T-cell (primary cell): ENCODE results near the gene PKHD1. TPM values are rescaled to one million over a fixed set of nuclear protein-coding genes. Genes with fewer than 3 reads are reported as not detected.

Experiments
- ATAC-seq, 4 experiments: fragments of 200-7000 bp in 3 of 4; fragments of 150-1000 bp in 1 of 4; cut with Tn5 transposase; replicated peaks in 1 of 4; 1 replicate in 3 of 4; 2 replicates in 1 of 4; pipeline ENCODE4 v1.10.0; 2021; ENCODE audit warnings: moderate library complexity in 3 of 4, mild to moderate bottlenecking in 2 of 4, moderate number of reproducible peaks in 1 of 4
- CTCF ChIA-PET, 2 donors: fragments of 300-600 bp; sonication (Branson Sonifier 250); formaldehyde crosslinking; loops; one replicate each; lab custom pipeline; 2022; ENCODE audit warnings: antibody characterized with exemption in 2 of 2; lab: Charles Lee
- POLR2A ChIA-PET, 2 donors: fragments of 300-600 bp; sonication (Branson Sonifier 250); formaldehyde crosslinking; loops; one replicate each; lab custom pipeline; 2022; ENCODE audit warnings: antibody characterized with exemption in 2 of 2; lab: Charles Lee
- DNase-seq, 35 experiments: peaks; one replicate each; pipeline versions ENCODE4 v3.0.0 to v3.0.0-alpha.2; 2013 to 2023
- H3K27ac ChIP-seq: one replicate; pipeline ENCODE4 v1.5.1; 2013; ENCODE audit warnings: low read length
- H3K27me3 ChIP-seq, 2 experiments: replicated peaks in 1 of 2; 1 replicate in 1 of 2; 2 replicates in 1 of 2; pipeline versions ENCODE4 v1.6.1 to v1.7.0; 2013; ENCODE audit warnings: low read length in 1 of 2, mixed read lengths in 1 of 2; ENCODE audit not compliant: control insufficient read depth in 2 of 2, insufficient read depth in 2 of 2; ENCODE audit errors: extremely low read depth in 1 of 2
- H3K36me3 ChIP-seq, 2 donors: 1 replicate in 1 of 2; 2 replicates in 1 of 2; pipeline versions ENCODE4 v1.6.1 to v1.7.0; 2013; ENCODE audit warnings: low read length in 1 of 2; ENCODE audit not compliant: control insufficient read depth in 2 of 2, insufficient read depth in 1 of 2; ENCODE audit errors: extremely low read depth in 1 of 2
- H3K4me1 ChIP-seq, 2 experiments: 1 replicate in 1 of 2; 2 replicates in 1 of 2; pipeline versions ENCODE4 v1.6.1 to v1.7.0; 2013; ENCODE audit warnings: low read length in 2 of 2, mixed read lengths in 1 of 2; ENCODE audit not compliant: insufficient read depth in 2 of 2, control insufficient read depth in 1 of 2; ENCODE audit errors: extremely low read depth in 1 of 2
- H3K4me3 ChIP-seq, 2 donors: 1 replicate in 1 of 2; 2 replicates in 1 of 2; pipeline versions ENCODE4 v1.5.1 to v1.7.0; 2013; ENCODE audit warnings: mild to moderate bottlenecking in 2 of 2, low read length in 1 of 2, moderate library complexity in 1 of 2; ENCODE audit not compliant: control insufficient read depth in 1 of 2; ENCODE audit errors: extremely low read depth in 1 of 2
- H3K9me3 ChIP-seq: 2 replicates; pipeline ENCODE4 v1.7.0; 2013
- H3K27ac Mint-ChIP-seq, 2 donors: one replicate each; pipeline ENCODE4 v1.8.0; 2020 to 2021; ENCODE audit warnings: mild to moderate bottlenecking in 2 of 2, mixed read lengths in 2 of 2
- H3K27me3 Mint-ChIP-seq, 2 donors: one replicate each; pipeline ENCODE4 v1.8.0; 2021 to 2022; ENCODE audit warnings: mixed read lengths in 2 of 2
- H3K36me3 Mint-ChIP-seq: one replicate; pipeline ENCODE4 v1.8.0; 2021; ENCODE audit warnings: mixed read lengths
- H3K4me1 Mint-ChIP-seq, 3 donors: one replicate each; pipeline ENCODE4 v1.8.0; 2020 to 2022; ENCODE audit warnings: mixed read lengths in 3 of 3, mild to moderate bottlenecking in 1 of 3
- H3K4me3 Mint-ChIP-seq, 3 donors: one replicate each; pipeline ENCODE4 v1.8.0; 2020 to 2022; ENCODE audit warnings: mild to moderate bottlenecking in 3 of 3, mixed read lengths in 3 of 3, moderate library complexity in 3 of 3
- H3K9me3 Mint-ChIP-seq, 3 donors: one replicate each; pipeline ENCODE4 v1.8.0; 2020 to 2022; ENCODE audit warnings: mixed read lengths in 3 of 3
- WGBS: methylation state at CpG from one replicate; pipeline ENCODE4 v1.1.5; 2013; ENCODE audit warnings: missing lambda C conversion rate; ENCODE audit not compliant: insufficient coverage; 5-methylcytosine and 5-hydroxymethylcytosine counted together
- total RNA-seq, 35 experiments: library from RNA in 6 of 35; stranded (reverse) in 6 of 35; fragments of 120-200 nt in 1 of 35; gene quantifications; one replicate each; pipeline versions ENCODE4 v1.2.1 to v1.2.4 and lab custom pipeline; 2013 to 2026

The PKHD1 gene
- total RNA-seq, 5 donors from 2014 or later (not counting 1 experiment from before 2014, with no cell fraction given), result 0.03 TPM; not detected in 3

GRCh38 chr6:51675020-51675921, 412.1 kb downstream of the PKHD1 start:
- no peak overlapping the region for H3K27ac ChIP-seq
- DNase-seq (no peak), ATAC-seq (no peak)
- no peak overlapping the region for H3K4me3 ChIP-seq
- ChIA-PET POLR2A (no interaction called here), CTCF (no interaction called here)
- H3K27me3 Mint-ChIP-seq, result no peaks in the 10 kb centered on the region
- no peak overlapping the region for H3K4me3 Mint-ChIP-seq
- H3K27ac Mint-ChIP-seq, result no peak overlapping the region
- no peaks in the 10 kb centered on the region for H3K4me1 Mint-ChIP-seq
- no peaks in the 10 kb centered on the region for H3K27me3 ChIP-seq
- H3K9me3 Mint-ChIP-seq, result peaks cover 0 to 12% (median 0%) of the 10 kb centered on the region in 3 donors
- H3K36me3 Mint-ChIP-seq, result no peaks in the 10 kb centered on the region
- no peaks in the 10 kb centered on the region for H3K36me3 ChIP-seq
- H3K4me1 ChIP-seq, result no peaks in the 10 kb centered on the region
- no peaks in the 10 kb centered on the region for H3K9me3 ChIP-seq
- WGBS, result 67% methylated on average over 1 of the region's 9 CpGs

DNA sequence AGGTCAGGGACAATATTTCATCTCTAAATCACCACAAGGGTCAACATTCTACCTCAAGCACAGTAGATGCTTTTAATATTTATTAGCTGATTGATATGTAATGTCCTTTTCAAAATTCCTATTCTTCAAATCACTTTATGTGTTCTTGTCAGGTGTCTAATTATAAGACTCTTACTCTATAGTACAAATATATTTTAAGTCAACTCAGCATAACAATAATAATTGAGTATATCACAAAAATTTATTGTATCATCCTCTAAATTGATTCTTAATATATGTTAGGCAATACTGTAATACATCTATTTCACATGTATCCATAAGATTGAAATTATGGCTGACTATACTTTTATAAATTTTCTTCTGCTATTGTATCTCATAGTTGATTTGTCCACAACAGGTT, 423.9 kb downstream of the PKHD1 start:
- no peaks in the 10 kb centered on the region for H3K27me3 Mint-ChIP-seq
- DNase-seq (no peak), ATAC-seq (no peak)
- CTCF ChIA-PET, result no interaction called here
- H3K27me3 ChIP-seq, result no peaks in the 10 kb centered on the region
- H3K27ac Mint-ChIP-seq, result no peak overlapping the region
- no peak overlapping the region for H3K4me3 ChIP-seq
- H3K27ac ChIP-seq, result no peak overlapping the region
- no peaks in the 10 kb centered on the region for H3K36me3 ChIP-seq
- H3K36me3 Mint-ChIP-seq, result no peaks in the 10 kb centered on the region
- peaks cover 0 to 9% (median 9%) of the 10 kb centered on the region in 3 donors for H3K9me3 Mint-ChIP-seq
- POLR2A ChIA-PET, result no interaction called here
- no peak overlapping the region for H3K4me3 Mint-ChIP-seq
- H3K4me1 ChIP-seq, result no peaks in the 10 kb centered on the region
- no peaks in the 10 kb centered on the region for H3K9me3 ChIP-seq
- H3K4me1 Mint-ChIP-seq, result no peaks in the 10 kb centered on the region

DNA sequence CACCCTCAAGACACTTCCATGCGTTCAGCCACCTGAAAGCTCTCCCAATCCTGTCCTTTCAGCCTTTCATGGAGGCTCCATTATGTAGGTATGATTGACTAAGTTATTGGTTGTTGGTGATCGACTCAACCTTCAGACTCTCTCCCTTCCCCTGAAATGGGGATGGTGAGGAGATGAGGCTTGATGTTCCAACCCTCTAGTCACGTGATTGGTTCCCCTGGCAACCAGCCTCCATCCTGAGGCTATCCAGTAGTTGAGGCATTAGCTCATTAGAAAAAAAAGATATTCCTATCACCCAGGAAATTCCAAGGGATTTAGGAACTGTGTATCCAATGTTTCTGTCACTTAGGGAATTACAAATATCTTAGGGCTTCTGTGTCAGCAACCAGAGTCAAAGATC, 426.6 kb downstream of the PKHD1 start:
- no peak for ATAC-seq

GRCh38 chr6:51657491-51657890, 429.9 kb downstream of the PKHD1 start:
- Histone ChIP-seq H3K27me3 (no peaks in the 10 kb centered on the region), H3K27ac (no peak overlapping the region), H3K36me3 (no peaks in the 10 kb centered on the region), H3K4me1 (no peaks in the 10 kb centered on the region), H3K4me3 (no peak overlapping the region), H3K9me3 (no peaks in the 10 kb centered on the region)
- DNase-seq, result no peak
- no CpG with 5 or more reads among the region's 3 CpGs for WGBS
- Mint-ChIP-seq H3K27me3 (peaks cover 0 to 3% of the 10 kb centered on the region in 2 donors), H3K27ac (no peak overlapping the region), H3K36me3 (no peaks in the 10 kb centered on the region), H3K4me1 (no peaks in the 10 kb centered on the region), H3K4me3 (no peak overlapping the region), H3K9me3 (peaks cover 0 to 9% (median 6%) of the 10 kb centered on the region in 3 donors)
- POLR2A ChIA-PET, result no interaction called here
- no peak for ATAC-seq
- CTCF ChIA-PET, result no interaction called here

More for the DNA sequence above, 426.6 kb downstream of the PKHD1 start:
- Mint-ChIP-seq H3K4me1 (no peaks in the 10 kb centered on the region), H3K36me3 (no peaks in the 10 kb centered on the region), H3K27ac (no peak overlapping the region), H3K9me3 (peaks cover 0 to 9% (median 8%) of the 10 kb centered on the region in 3 donors), H3K27me3 (no peaks in the 10 kb centered on the region), H3K4me3 (no peak overlapping the region)
- Histone ChIP-seq H3K9me3 (no peaks in the 10 kb centered on the region), H3K36me3 (no peaks in the 10 kb centered on the region), H3K27me3 (no peaks in the 10 kb centered on the region), H3K27ac (no peak overlapping the region), H3K4me3 (no peak overlapping the region), H3K4me1 (no peaks in the 10 kb centered on the region)
- no CpG with 5 or more reads among the region's 3 CpGs for WGBS
- CTCF ChIA-PET, result no interaction called here
- POLR2A ChIA-PET, result no interaction called here
- no peak for DNase-seq

GRCh38 chr6:51655517-51655916, 431.9 kb downstream of the PKHD1 start:
- H3K27ac ChIP-seq, result no peak overlapping the region
- POLR2A ChIA-PET, result no interaction called here

DNA sequence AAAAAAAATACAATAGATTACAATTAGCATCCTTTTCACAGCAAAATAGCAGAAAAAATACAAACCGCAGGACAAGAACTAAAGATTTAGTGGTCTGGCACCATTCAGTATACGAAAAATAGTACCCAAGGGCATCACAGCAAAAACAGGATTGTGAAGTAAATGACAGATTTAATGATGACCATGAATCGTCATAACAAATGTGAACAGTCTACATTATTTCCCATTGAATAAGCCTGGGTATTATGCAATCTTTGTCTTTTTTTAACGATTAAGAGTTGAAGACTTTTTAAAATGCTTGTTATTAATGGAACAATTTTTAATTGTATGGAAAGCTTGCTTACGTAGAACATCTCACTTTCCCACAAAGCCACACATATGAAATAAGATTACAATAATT, 432.8 kb downstream of the PKHD1 start:
- no peak overlapping the region for H3K27ac Mint-ChIP-seq
- no peaks in the 10 kb centered on the region for H3K36me3 Mint-ChIP-seq
- Histone ChIP-seq H3K27ac (no peak overlapping the region), H3K4me1 (no peaks in the 10 kb centered on the region), H3K9me3 (no peaks in the 10 kb centered on the region), H3K36me3 (no peaks in the 10 kb centered on the region), H3K27me3 (no peaks in the 10 kb centered on the region), H3K4me3 (no peak overlapping the region)
- no peak for ATAC-seq
- peaks cover 0 to 3% of the 10 kb centered on the region in 2 donors for H3K27me3 Mint-ChIP-seq
- H3K4me1 Mint-ChIP-seq, result no peaks in the 10 kb centered on the region
- WGBS, result no CpG with 5 or more reads among the region's 5 CpGs
- no peak overlapping the region for H3K4me3 Mint-ChIP-seq
- peaks cover 0 to 6% (median 0%) of the 10 kb centered on the region in 3 donors for H3K9me3 Mint-ChIP-seq
- DNase-seq, result no peak
- CTCF ChIA-PET, result no interaction called here
- POLR2A ChIA-PET, result no interaction called here

More at GRCh38 chr6:51655517-51655916, 431.9 kb downstream of the PKHD1 start:
- no peak for ATAC-seq
- no peaks in the 10 kb centered on the region for H3K27me3 ChIP-seq
- H3K36me3 ChIP-seq, result no peaks in the 10 kb centered on the region
- H3K4me3 Mint-ChIP-seq, result no peak overlapping the region
- H3K36me3 Mint-ChIP-seq, result no peaks in the 10 kb centered on the region
- no peak for DNase-seq
- CTCF ChIA-PET, result no interaction called here
- H3K27ac Mint-ChIP-seq, result no peak overlapping the region
- H3K27me3 Mint-ChIP-seq, result peaks cover 0 to 3% of the 10 kb centered on the region in 2 donors
- no peaks in the 10 kb centered on the region for H3K9me3 ChIP-seq
- peaks cover 0 to 6% (median 0%) of the 10 kb centered on the region in 3 donors for H3K9me3 Mint-ChIP-seq
- H3K4me1 ChIP-seq, result no peaks in the 10 kb centered on the region
- no peaks in the 10 kb centered on the region for H3K4me1 Mint-ChIP-seq
- H3K4me3 ChIP-seq, result no peak overlapping the region
